ENCODE data around the gene GPX2. TPM values are rescaled to one million over a fixed set of nuclear protein-coding genes. Genes with fewer than 3 reads are reported as not detected.
A peak's percentile ranks its signal among the peaks of the same experiment; 100 is the strongest.

Gene GPX2
- total RNA-seq, 1 donor from 2014 or later, result not detected

DNA sequence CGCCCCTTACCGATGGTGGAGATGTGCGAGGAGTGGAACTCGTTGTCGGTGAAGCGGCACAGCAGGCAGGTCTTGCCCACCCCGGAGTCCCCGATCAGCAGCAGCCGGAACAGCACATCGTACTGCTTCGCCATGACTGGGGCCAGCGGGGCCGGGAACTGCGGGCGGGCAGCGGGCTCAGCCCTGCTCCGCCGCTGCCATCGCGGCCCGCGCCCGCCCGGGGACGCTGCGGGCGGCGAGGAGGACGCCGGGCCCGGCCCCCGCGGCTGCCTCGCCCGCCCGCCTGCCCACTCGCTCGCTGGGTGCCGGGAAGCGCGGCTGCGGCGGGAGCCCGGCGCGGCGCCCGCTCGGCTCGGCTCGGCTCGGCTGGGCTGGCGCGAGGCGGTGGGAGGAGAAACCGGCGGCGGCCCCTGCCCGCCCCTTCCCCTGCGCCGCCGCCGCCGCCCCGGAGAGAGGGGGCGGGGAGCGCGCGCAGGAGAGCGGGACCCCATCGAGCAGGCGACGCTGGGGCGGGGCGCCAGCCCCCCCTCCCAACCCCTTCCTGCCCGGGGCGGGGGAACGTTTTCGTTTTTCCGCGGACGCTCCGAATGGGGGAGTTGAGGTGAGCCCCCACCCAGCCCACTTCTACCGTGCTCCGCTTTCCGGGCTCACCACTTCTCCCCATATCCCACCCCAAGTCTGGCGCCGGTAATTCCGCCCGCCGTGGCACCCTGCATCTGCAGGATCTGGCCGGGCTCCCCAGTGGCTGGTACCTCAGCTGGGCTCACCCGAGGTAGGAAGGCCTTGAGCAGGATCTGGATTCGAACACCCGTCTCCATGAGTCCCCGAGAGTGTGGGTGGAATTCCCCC, 29.6 kb upstream of the GPX2 start, which contains the start of gene RAB15:
Gene RAB15 (minus strand): TSS at position 394 of the 849 bp plus-strand sequence. CDS start 260 bp downstream, at position 134.
- peaks cover 25% of the 10 kb centered on the region for H3K4me1 Mint-ChIP-seq (ENCODE audit: low read depth, unreplicated experiment)
- peak within 1 kb of the TSS; percentile 85 for H3K4me3 Mint-ChIP-seq (ENCODE audit: unreplicated experiment)
- Histone ChIP-seq H4K20me1 (ENCODE audit: insufficient read depth, low read length) (peaks cover 30% of the 10 kb centered on the region), H2AFZ (ENCODE audit: low read depth, low read length) (peak within 1 kb of the TSS; percentile 92), H3K4me1 (ENCODE audit: insufficient read depth, low read length) (peaks cover 19% of the 10 kb centered on the region), H3K27ac (ENCODE audit: low read depth, low read length) (no peak within 1 kb of the TSS), H3K9me3 (ENCODE audit: insufficient read depth, low read depth, low read length) (no peaks in the 10 kb centered on the region), H3K27me3 (ENCODE audit: insufficient read depth, low read length) (peaks cover 4% of the 10 kb centered on the region), H3K4me2 (ENCODE audit: low read length) (peak within 1 kb of the TSS; percentile 93), H3K4me3 (ENCODE audit: insufficient read depth, low read depth, low read length) (peak within 1 kb of the TSS; percentile 61), H3K36me3 (ENCODE audit: insufficient read depth, low read length) (no peaks in the 10 kb centered on the region), H3K79me2 (ENCODE audit: insufficient read depth, low read length) (peaks cover 4% of the 10 kb centered on the region), H3K9ac (ENCODE audit: low read length) (peak within 1 kb of the TSS; percentile 78)
- peaks cover 8% of the 10 kb centered on the region for H3K36me3 Mint-ChIP-seq (ENCODE audit: low read depth, unreplicated experiment)
- H3K27ac Mint-ChIP-seq (ENCODE audit: unreplicated experiment), result peak within 1 kb of the TSS; percentile 41
- H3K27me3 Mint-ChIP-seq (ENCODE audit: low read depth, unreplicated experiment), result peaks cover 3% of the 10 kb centered on the region
- H3K9me3 Mint-ChIP-seq (ENCODE audit: unreplicated experiment), result peaks cover 2% of the 10 kb centered on the region
- FAIRE-seq, result no peak
- TF ChIP-seq, protein P1, sequence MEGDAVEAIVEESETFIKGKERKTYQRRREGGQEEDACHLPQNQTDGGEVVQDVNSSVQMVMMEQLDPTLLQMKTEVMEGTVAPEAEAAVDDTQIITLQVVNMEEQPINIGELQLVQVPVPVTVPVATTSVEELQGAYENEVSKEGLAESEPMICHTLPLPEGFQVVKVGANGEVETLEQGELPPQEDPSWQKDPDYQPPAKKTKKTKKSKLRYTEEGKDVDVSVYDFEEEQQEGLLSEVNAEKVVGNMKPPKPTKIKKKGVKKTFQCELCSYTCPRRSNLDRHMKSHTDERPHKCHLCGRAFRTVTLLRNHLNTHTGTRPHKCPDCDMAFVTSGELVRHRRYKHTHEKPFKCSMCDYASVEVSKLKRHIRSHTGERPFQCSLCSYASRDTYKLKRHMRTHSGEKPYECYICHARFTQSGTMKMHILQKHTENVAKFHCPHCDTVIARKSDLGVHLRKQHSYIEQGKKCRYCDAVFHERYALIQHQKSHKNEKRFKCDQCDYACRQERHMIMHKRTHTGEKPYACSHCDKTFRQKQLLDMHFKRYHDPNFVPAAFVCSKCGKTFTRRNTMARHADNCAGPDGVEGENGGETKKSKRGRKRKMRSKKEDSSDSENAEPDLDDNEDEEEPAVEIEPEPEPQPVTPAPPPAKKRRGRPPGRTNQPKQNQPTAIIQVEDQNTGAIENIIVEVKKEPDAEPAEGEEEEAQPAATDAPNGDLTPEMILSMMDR (IDR thresholded peaks at IDR 0.05; ENCODE audit: insufficient read depth, low read depth, low read length), result no peak
- no peak for TF ChIP-seq EZH2 (IDR thresholded peaks at IDR 0.05; ENCODE audit: insufficient read depth, low read length)
- no peak for DNase-seq (ENCODE audit: low read depth)

DNA sequence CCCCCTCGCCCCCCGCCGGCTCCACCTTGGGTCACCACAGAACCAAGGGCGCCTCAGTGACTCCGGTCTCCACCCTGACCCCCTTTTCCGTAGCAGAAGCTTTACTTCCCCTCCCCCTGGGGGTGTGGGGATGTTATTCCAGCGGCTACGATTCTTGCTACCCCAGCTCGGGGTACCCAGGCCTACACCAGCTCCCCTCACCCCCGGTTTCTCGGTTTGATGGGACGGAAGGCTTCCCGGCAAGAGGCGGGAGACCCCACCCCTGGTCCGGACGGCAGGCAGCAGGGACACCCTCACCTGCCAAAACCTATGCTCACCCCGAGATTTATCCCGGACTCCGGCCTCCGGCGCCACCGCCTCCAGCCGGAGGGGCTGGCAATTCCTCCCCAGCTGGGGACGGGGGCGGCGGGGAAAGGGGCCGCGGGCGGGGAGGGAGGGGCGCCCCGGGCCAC, 29.0 kb upstream of the GPX2 start:
- peak overlapping the region; percentile 85 for H3K4me3 Mint-ChIP-seq (ENCODE audit: unreplicated experiment)
- TF ChIP-seq EZH2 (IDR thresholded peaks at IDR 0.05; ENCODE audit: insufficient read depth, low read length), result no peak
- TF ChIP-seq, protein P1 (IDR thresholded peaks at IDR 0.05; ENCODE audit: insufficient read depth, low read depth, low read length), result no peak
- Histone ChIP-seq H3K4me1 (ENCODE audit: insufficient read depth, low read length) (peaks cover 19% of the 10 kb centered on the region), H3K27ac (ENCODE audit: low read depth, low read length) (no peak overlapping the region), H2AFZ (ENCODE audit: low read depth, low read length) (peak overlapping the region; percentile 66), H3K4me2 (ENCODE audit: low read length) (peak overlapping the region; percentile 93), H3K27me3 (ENCODE audit: insufficient read depth, low read length) (no peaks in the 10 kb centered on the region), H3K9me3 (ENCODE audit: insufficient read depth, low read depth, low read length) (no peaks in the 10 kb centered on the region), H3K9ac (ENCODE audit: low read length) (peak overlapping the region; percentile 78), H4K20me1 (ENCODE audit: insufficient read depth, low read length) (peaks cover 30% of the 10 kb centered on the region), H3K79me2 (ENCODE audit: insufficient read depth, low read length) (peaks cover 4% of the 10 kb centered on the region), H3K4me3 (ENCODE audit: insufficient read depth, low read depth, low read length) (peak overlapping the region; percentile 61), H3K36me3 (ENCODE audit: insufficient read depth, low read length) (no peaks in the 10 kb centered on the region)
- peaks cover 8% of the 10 kb centered on the region for H3K36me3 Mint-ChIP-seq (ENCODE audit: low read depth, unreplicated experiment)
- FAIRE-seq, result no peak
- peaks cover 2% of the 10 kb centered on the region for H3K9me3 Mint-ChIP-seq (ENCODE audit: unreplicated experiment)
- H3K27ac Mint-ChIP-seq (ENCODE audit: unreplicated experiment), result no peak overlapping the region
- peaks cover 3% of the 10 kb centered on the region for H3K27me3 Mint-ChIP-seq (ENCODE audit: low read depth, unreplicated experiment)
- no peak for DNase-seq (ENCODE audit: low read depth)
- H3K4me1 Mint-ChIP-seq (ENCODE audit: low read depth, unreplicated experiment), result peaks cover 25% of the 10 kb centered on the region
